Neuronal stem cell (in vitro differentiated cells): Measurements from ENCODE around the gene CADM2.

Experiments
- DNase-seq: peaks from one replicate; pipeline ENCODE4 v3.0.0-alpha.2; 2013; ENCODE audit warnings: low spot score
- H2AFZ ChIP-seq: one replicate; pipeline ENCODE4 v1.6.1; 2013; ENCODE audit warnings: mild to moderate bottlenecking, low read length, inconsistent platforms
- H2AK5ac ChIP-seq: 2 replicates; pipeline ENCODE4 v1.6.1; 2013; ENCODE audit warnings: low read depth, mild to moderate bottlenecking, inconsistent platforms, low read length, moderate library complexity, mixed read lengths
- H2BK120ac ChIP-seq: 2 replicates; pipeline ENCODE4 v1.6.1; 2013; ENCODE audit warnings: low read depth, mild to moderate bottlenecking, inconsistent platforms, low read length, moderate library complexity, mixed read lengths
- H2BK12ac ChIP-seq: one replicate; pipeline ENCODE4 v1.6.1; 2013; ENCODE audit warnings: low read length, inconsistent platforms
- H2BK15ac ChIP-seq: 2 replicates; pipeline ENCODE4 v1.6.1; 2013; ENCODE audit warnings: mild to moderate bottlenecking, low read length, inconsistent platforms, mixed read lengths
- H2BK5ac ChIP-seq: one replicate; pipeline ENCODE4 v1.6.1; 2013; ENCODE audit warnings: inconsistent platforms, mild to moderate bottlenecking, low read length, moderate library complexity
- H3K14ac ChIP-seq: one replicate; pipeline ENCODE4 v1.6.1; 2013; ENCODE audit warnings: low read length, inconsistent platforms
- H3K18ac ChIP-seq: 2 replicates; pipeline ENCODE4 v1.6.1; 2013; ENCODE audit warnings: low read length, inconsistent platforms
- H3K23ac ChIP-seq: 2 replicates; pipeline ENCODE4 v1.6.1; 2013; ENCODE audit warnings: low read depth, mild to moderate bottlenecking, mixed read lengths, low read length, inconsistent platforms; ENCODE audit not compliant: poor library complexity
- H3K27ac ChIP-seq: replicated peaks from 3 replicates; pipeline ENCODE4 v1.5.1; 2013; ENCODE audit warnings: low read length, inconsistent platforms
- H3K27me3 ChIP-seq, 3 experiments: 2 replicates each; pipeline ENCODE4 v1.6.1; 2013; ENCODE audit warnings: low read length in 3 of 3, mild to moderate bottlenecking in 2 of 3, inconsistent platforms in 1 of 3, low read depth in 1 of 3, mixed read lengths in 1 of 3, moderate library complexity in 1 of 3; ENCODE audit not compliant: control insufficient read depth in 3 of 3, insufficient read depth in 3 of 3
- H3K36me3 ChIP-seq, 2 donors: replicated peaks in 1 of 2; 2 replicates each; pipeline ENCODE4 v1.6.1; 2013; ENCODE audit warnings: low read length in 2 of 2; ENCODE audit not compliant: control insufficient read depth in 2 of 2, insufficient read depth in 2 of 2
- H3K4ac ChIP-seq: 2 replicates; pipeline ENCODE4 v1.6.1; 2013; ENCODE audit warnings: inconsistent platforms, mild to moderate bottlenecking, low read length, moderate library complexity
- H3K4me1 ChIP-seq, 2 donors: 1 replicate in 1 of 2; 2 replicates in 1 of 2; pipeline ENCODE4 v1.6.1; 2013; ENCODE audit warnings: low read length in 2 of 2, low read depth in 1 of 2; ENCODE audit not compliant: control insufficient read depth in 2 of 2, insufficient read depth in 1 of 2
- H3K4me2 ChIP-seq: one replicate; pipeline ENCODE4 v1.6.1; 2013; ENCODE audit warnings: mild to moderate bottlenecking, low read length, inconsistent platforms; ENCODE audit not compliant: insufficient read depth, poor library complexity, severe bottlenecking
- H3K4me3 ChIP-seq, 2 donors: 2 replicates each; pipeline ENCODE4 v1.5.1; 2013; ENCODE audit warnings: low read length in 2 of 2, mild to moderate bottlenecking in 2 of 2, inconsistent platforms in 1 of 2, moderate library complexity in 1 of 2
- H3K79me1 ChIP-seq: one replicate; pipeline ENCODE4 v1.6.1; 2013; ENCODE audit warnings: low read depth, mild to moderate bottlenecking, inconsistent platforms, low read length, moderate library complexity
- H3K9ac ChIP-seq: one replicate; pipeline ENCODE4 v1.6.1; 2013; ENCODE audit warnings: mild to moderate bottlenecking, low read depth, low read length, inconsistent platforms; ENCODE audit not compliant: poor library complexity
- H3K9me3 ChIP-seq, 2 donors: replicated peaks in 1 of 2; 2 replicates each; pipeline versions ENCODE3 to v1.6.1; 2013; ENCODE audit warnings: low read length in 2 of 2, mild to moderate bottlenecking in 2 of 2, inconsistent platforms in 1 of 2, low read depth in 1 of 2, mixed read lengths in 1 of 2, moderate library complexity in 1 of 2; ENCODE audit not compliant: control insufficient read depth in 2 of 2, insufficient read depth in 1 of 2
- H4K8ac ChIP-seq: one replicate; pipeline ENCODE4 v1.6.1; 2013; ENCODE audit warnings: low read depth, mild to moderate bottlenecking, inconsistent platforms, low read length, moderate library complexity
- H4K91ac ChIP-seq: one replicate; pipeline ENCODE4 v1.6.1; 2013; ENCODE audit warnings: low read length, low read depth, mild to moderate bottlenecking, inconsistent platforms; ENCODE audit not compliant: poor library complexity
- WGBS, 2 donors: extraction: QIAGEN DNeasy Blood & Tissue Kit; methylation state at CpG; one replicate each; pipeline ENCODE4 v1.1.7; 2013; ENCODE audit warnings: missing lambda C conversion rate in 2 of 2, mixed read lengths in 1 of 2; ENCODE audit not compliant: insufficient read length in 2 of 2, insufficient replicate concordance in 1 of 2; ENCODE audit errors: extremely low coverage in 2 of 2; 5-methylcytosine and 5-hydroxymethylcytosine counted together

CADM2 gene

DNA sequence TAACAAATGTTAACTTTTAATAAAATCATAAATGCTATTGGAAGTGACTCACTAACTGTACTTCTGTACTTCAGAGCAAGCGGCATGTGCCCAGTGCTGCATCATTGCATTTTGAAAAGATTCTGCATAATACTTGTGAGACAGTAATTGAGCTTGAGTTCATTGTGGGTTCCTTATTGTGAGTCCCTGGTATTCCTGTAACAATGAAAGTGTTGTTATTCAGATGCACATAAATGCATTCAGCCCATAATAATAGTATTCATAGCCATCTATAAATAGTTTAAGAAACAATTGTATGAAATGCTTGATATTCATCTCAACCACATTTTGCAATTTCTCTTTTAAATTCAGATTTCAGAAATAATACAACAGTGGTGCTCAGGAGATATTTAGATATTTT is 976.4 kb downstream of the CADM2 start:
- Histone ChIP-seq H3K9me3 (no peaks in the 10 kb centered on the region), H3K36me3 (no peaks in the 10 kb centered on the region), H3K4me1 (peaks cover 2 to 3% of the 10 kb centered on the region in 2 donors), H3K9ac (no peak overlapping the region), H3K27ac (no peak overlapping the region), H3K4me2 (no peak overlapping the region), H2AFZ (no peak overlapping the region), H2AK5ac (no peak overlapping the region), H2BK5ac (no peak overlapping the region), H3K79me1 (no peaks in the 10 kb centered on the region), H3K18ac (no peak overlapping the region), H3K14ac (no peak overlapping the region), H2BK12ac (no peak overlapping the region), H2BK120ac (no peak overlapping the region), H3K4ac (no peak overlapping the region), H3K23ac (no peak overlapping the region), H2BK15ac (no peak overlapping the region), H3K4me3 (no peak overlapping the region), H4K91ac (no peak overlapping the region), H4K8ac (no peak overlapping the region), H3K27me3 (no peaks in the 10 kb centered on the region)
- no peak for DNase-seq
- WGBS, 2 donors: no CpG with 5 or more reads among the region's 1 CpG

DNA sequence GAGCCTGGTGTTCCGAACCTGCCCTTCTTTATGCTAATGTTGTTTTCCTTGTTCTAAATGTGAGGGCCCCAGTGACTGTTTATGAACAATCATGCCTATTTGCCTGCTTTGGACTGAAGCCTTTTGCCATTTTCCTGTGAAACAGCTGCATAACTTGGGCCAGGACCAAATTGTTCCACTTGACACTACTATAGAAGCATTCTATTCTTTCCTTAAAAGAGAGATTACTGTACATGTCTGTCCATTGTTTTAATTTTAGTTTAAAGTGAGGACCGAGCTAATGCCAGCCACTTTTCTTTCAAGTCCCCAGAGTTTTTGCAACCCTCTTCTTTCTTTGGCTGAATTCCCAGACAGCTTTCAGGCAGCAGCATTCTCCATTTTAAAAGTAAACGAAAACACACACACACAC is 980.3 kb downstream of the CADM2 start:
- Histone ChIP-seq H3K14ac (no peak overlapping the region), H2BK12ac (no peak overlapping the region), H3K27ac (no peak overlapping the region), H3K4me2 (no peak overlapping the region), H3K36me3 (no peaks in the 10 kb centered on the region), H3K79me1 (no peaks in the 10 kb centered on the region), H3K23ac (no peak overlapping the region), H3K4ac (no peak overlapping the region), H3K18ac (no peak overlapping the region), H3K9me3 (no peaks in the 10 kb centered on the region), H3K4me3 (no peak overlapping the region), H3K9ac (no peak overlapping the region), H3K4me1 (peaks cover 2 to 3% of the 10 kb centered on the region in 2 donors), H2AFZ (peak overlapping the region; percentile 27), H3K27me3 (no peaks in the 10 kb centered on the region), H4K8ac (no peak overlapping the region), H2BK5ac (no peak overlapping the region), H2BK15ac (no peak overlapping the region), H4K91ac (no peak overlapping the region), H2AK5ac (no peak overlapping the region), H2BK120ac (no peak overlapping the region)
- DNase-seq: no peak
- no CpG with 5 or more reads among the region's 3 CpGs for WGBS, 2 donors

DNA sequence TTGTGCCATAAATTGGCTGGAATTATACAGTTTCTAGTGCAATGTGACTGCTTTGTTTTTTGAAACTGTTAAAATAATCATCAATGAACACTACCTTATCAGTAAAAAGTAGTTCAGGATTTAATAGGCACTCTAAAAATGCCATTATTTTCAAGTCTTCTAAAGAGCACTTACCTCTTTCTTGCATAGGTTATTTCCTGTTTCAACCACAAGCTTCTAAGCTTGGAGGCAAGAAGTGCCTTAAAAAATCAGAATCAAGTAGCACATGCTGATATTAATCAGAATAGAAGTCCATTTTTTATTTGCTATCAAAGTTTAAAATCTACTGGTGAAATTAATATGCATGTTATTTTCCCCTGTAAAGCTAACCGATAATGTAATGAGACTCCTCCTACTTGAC is 991.6 kb downstream of the CADM2 start:
- no peak overlapping the region for H3K9ac ChIP-seq
- H3K27ac ChIP-seq: no peak overlapping the region
- no peak overlapping the region for H4K91ac ChIP-seq
- no peaks in the 10 kb centered on the region for H3K27me3 ChIP-seq
- no peaks in the 10 kb centered on the region for H3K79me1 ChIP-seq
- H3K4me1 ChIP-seq: no peaks in the 10 kb centered on the region
- no peak overlapping the region for H3K18ac ChIP-seq
- no peak for DNase-seq
- no CpG with 5 or more reads among the region's 1 CpG for WGBS, 2 donors
- no peak overlapping the region for H3K14ac ChIP-seq
- no peak overlapping the region for H4K8ac ChIP-seq
- no peak overlapping the region for H2BK12ac ChIP-seq
- no peak overlapping the region for H3K4me3 ChIP-seq
- no peak overlapping the region for H3K23ac ChIP-seq
- H3K4ac ChIP-seq: no peak overlapping the region
- no peak overlapping the region for H3K4me2 ChIP-seq
- H3K9me3 ChIP-seq: no peaks in the 10 kb centered on the region
- H2BK5ac ChIP-seq: no peak overlapping the region
- H2AK5ac ChIP-seq: no peak overlapping the region
- no peaks in the 10 kb centered on the region for H3K36me3 ChIP-seq
- no peak overlapping the region for H2BK120ac ChIP-seq
- H2AFZ ChIP-seq: no peak overlapping the region
- no peak overlapping the region for H2BK15ac ChIP-seq

DNA sequence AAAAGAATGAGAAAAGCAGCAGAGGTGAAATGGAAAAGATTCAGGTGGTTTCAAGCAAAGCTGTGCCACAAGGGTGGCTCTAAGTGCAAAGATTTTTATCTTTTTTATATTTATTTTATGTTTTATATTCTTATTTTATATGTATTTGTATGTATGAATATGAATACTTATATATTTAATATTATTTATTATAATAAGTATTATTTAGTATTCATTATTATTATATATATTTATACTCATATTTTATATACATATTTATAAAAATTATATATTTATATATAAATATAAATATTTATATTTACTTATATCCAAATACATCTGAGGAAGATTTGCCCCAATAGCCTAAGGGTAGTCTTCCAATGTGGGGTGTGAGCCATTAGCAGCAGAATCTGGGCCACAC is 1002.0 kb downstream of the CADM2 start:
- Histone ChIP-seq H3K18ac (no peak overlapping the region), H2AFZ (no peak overlapping the region), H3K9ac (no peak overlapping the region), H4K91ac (no peak overlapping the region), H3K27ac (no peak overlapping the region), H3K27me3 (no peaks in the 10 kb centered on the region), H3K4me2 (no peak overlapping the region), H2BK12ac (no peak overlapping the region), H3K9me3 (peaks cover 0 to 2% of the 10 kb centered on the region in 2 donors), H2BK15ac (no peak overlapping the region), H3K79me1 (no peaks in the 10 kb centered on the region), H2AK5ac (no peak overlapping the region), H3K36me3 (no peaks in the 10 kb centered on the region), H2BK120ac (no peak overlapping the region), H3K4me3 (no peak overlapping the region), H3K23ac (no peak overlapping the region), H2BK5ac (no peak overlapping the region), H3K4ac (no peak overlapping the region), H3K14ac (no peak overlapping the region), H3K4me1 (no peaks in the 10 kb centered on the region), H4K8ac (no peak overlapping the region)
- no peak for DNase-seq
